ENCODE data around the gene RNASEH2A.
"Not testable (repeated sequence)": the region's sequence is repeated elsewhere in the genome, so short reads cannot be mapped to it uniquely, and the experiment has no call there.

RNASEH2A gene

GRCh38 chr19:12843999-12844732 lies 37.8 kb downstream of the RNASEH2A start:
- no peak for DNase-seq (ENCODE audit: low read depth, low spot score)
- ChIA-PET POLR2A (no interaction called here), CTCF (interaction anchor here (1.3 to 10.5 kb wide), 5 partner anchors 16 to 130 kb away, joined by 3 to 425 read pairs (median 4); no protein-coding TSS in a partner anchor)
- no peak overlapping the region for H3K4me3 ChIP-seq (ENCODE audit: low read depth, low read length)
- no peak for TF ChIP-seq CTCF (IDR thresholded peaks at IDR 0.05; ENCODE audit: insufficient read depth, low read length, missing control alignments)

GRCh38 chr19:12846613-12847012 lies 40.2 kb downstream of the RNASEH2A start:
- ChIA-PET POLR2A (interaction anchor here (0.5 to 1.3 kb wide), 2 partner anchors 40 to 86 kb away, joined by 3 read pairs; partner anchors contain the start of gene RNASEH2A), CTCF (interaction anchor here (0.7 to 10.5 kb wide), 32 partner anchors 8 to 283 kb away, joined by 3 to 425 read pairs (median 13); partner anchors contain the start of genes CALR, DNASE2, FBXW9 and GCDH)
- not testable (repeated sequence) for DNase-seq (ENCODE audit: low read depth, low spot score); H3K4me3 ChIP-seq (ENCODE audit: low read depth, low read length)

GRCh38 chr19:12847159-12848139 lies 41.1 kb downstream of the RNASEH2A start:
- peak overlapping the region; percentile 42 for H3K4me3 ChIP-seq (ENCODE audit: low read depth, low read length)
- peak; percentile 98 for TF ChIP-seq CTCF (IDR thresholded peaks at IDR 0.05; ENCODE audit: insufficient read depth, low read length, missing control alignments)
- peak; percentile 5 for DNase-seq (ENCODE audit: low read depth, low spot score)
- POLR2A ChIA-PET = interaction anchor here (0.5 to 1.3 kb wide), 4 partner anchors 41 to 150 kb away, joined by 3 to 4 read pairs (median 3); partner anchors contain the start of genes FBXW9, JUNB and RNASEH2A
- CTCF ChIA-PET = interaction anchor here (0.6 to 10.5 kb wide), 62 partner anchors 9 to 756 kb away, joined by 3 to 425 read pairs (median 5); partner anchors contain the start of genes CALR, DHPS, DNASE2 and FBXW9

GRCh38 chr19:12856653-12857052 lies 50.3 kb downstream of the RNASEH2A start:
- POLR2A ChIA-PET = no interaction called here

GRCh38 chr19:12858041-12858928 lies 51.9 kb downstream of the RNASEH2A start:
- no peak overlapping the region for H3K4me3 ChIP-seq (ENCODE audit: low read depth, low read length)
- TF ChIP-seq CTCF (IDR thresholded peaks at IDR 0.05; ENCODE audit: insufficient read depth, low read length, missing control alignments) = no peak
- ChIA-PET POLR2A (no interaction called here), CTCF (interaction anchor here (0.8 to 3.8 kb wide), 3 partner anchors 10 to 98 kb away, joined by 3 to 24 read pairs (median 3); no protein-coding TSS in a partner anchor)
- no peak for DNase-seq (ENCODE audit: low read depth, low spot score)

More at GRCh38 chr19:12856653-12857052, 50.3 kb downstream of the RNASEH2A start:
- DNase-seq (ENCODE audit: low read depth, low spot score) = no peak
- H3K4me3 ChIP-seq (ENCODE audit: low read depth, low read length) = no peak overlapping the region
- TF ChIP-seq CTCF (IDR thresholded peaks at IDR 0.05; ENCODE audit: insufficient read depth, low read length, missing control alignments) = no peak
- CTCF ChIA-PET = interaction anchor here (3.8 kb wide), 1 partner anchor 9 kb away, joined by 24 read pairs; no protein-coding TSS in a partner anchor

- TF ChIP-seq CTCF (IDR thresholded peaks at IDR 0.05; ENCODE audit: insufficient read depth, low read length, missing control alignments) = no peak
- ChIA-PET CTCF (interaction anchor here (3.8 kb wide), 1 partner anchor 11 kb away, joined by 24 read pairs; no protein-coding TSS in a partner anchor), POLR2A (no interaction called here)
- no peak for DNase-seq (ENCODE audit: low read depth, low spot score)
- no peak overlapping the region for H3K4me3 ChIP-seq (ENCODE audit: low read depth, low read length)
Observed at GRCh38 chr19:12859546-12859945, 53.2 kb downstream of the RNASEH2A start.
